ENCODE results near the gene CEP250.
"Not testable (repeated sequence)": the region's sequence is repeated elsewhere in the genome, so short reads cannot be mapped to it uniquely, and the experiment has no call there.

The CEP250 gene

DNA sequence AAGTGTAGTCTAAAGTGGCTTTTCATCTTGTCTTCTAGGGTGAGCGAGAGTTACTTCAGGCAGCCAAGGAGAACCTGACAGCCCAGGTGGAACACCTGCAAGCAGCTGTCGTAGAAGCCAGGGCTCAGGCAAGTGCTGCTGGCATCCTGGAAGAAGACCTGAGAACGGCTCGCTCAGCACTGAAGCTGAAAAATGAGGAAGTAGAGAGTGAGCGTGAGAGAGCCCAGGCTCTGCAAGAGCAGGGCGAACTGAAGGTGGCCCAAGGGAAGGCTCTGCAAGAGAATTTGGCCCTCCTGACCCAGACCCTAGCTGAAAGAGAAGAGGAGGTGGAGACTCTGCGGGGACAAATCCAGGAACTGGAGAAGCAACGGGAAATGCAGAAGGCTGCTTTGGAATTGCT is 47.0 kb downstream of the CEP250 start:
- no peak for DNase-seq

DNA sequence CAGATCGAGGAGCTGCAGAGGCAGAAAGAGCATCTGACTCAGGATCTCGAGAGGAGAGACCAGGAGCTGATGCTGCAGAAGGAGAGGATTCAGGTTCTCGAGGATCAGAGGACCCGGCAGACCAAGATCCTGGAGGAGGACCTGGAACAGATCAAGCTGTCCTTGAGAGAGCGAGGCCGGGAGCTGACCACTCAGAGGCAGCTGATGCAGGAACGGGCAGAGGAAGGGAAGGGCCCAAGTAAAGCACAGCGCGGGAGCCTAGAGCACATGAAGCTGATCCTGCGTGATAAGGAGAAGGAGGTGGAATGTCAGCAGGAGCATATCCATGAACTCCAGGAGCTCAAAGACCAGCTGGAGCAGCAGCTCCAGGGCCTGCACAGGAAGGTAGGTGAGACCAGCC is 47.9 kb downstream of the CEP250 start:
- no peak for DNase-seq

DNA sequence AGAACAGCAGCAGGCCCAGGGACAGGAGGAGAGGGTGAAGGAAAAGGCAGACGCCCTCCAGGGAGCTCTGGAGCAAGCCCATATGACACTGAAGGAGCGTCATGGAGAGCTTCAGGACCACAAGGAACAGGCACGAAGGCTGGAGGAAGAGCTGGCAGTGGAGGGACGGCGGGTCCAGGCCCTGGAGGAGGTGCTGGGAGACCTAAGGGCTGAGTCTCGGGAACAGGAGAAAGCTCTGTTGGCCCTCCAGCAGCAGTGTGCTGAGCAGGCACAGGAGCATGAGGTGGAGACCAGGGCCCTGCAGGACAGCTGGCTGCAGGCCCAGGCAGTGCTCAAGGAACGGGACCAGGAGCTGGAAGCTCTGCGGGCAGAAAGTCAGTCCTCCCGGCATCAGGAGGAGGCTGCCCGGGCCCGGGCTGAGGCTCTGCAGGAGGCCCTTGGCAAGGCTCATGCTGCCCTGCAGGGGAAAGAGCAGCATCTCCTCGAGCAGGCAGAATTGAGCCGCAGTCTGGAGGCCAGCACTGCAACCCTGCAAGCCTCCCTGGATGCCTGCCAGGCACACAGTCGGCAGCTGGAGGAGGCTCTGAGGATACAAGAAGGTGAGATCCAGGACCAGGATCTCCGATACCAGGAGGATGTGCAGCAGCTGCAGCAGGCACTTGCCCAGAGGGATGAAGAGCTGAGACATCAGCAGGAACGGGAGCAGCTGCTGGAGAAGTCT is 48.6 kb downstream of the CEP250 start:
- no peak for DNase-seq

DNA sequence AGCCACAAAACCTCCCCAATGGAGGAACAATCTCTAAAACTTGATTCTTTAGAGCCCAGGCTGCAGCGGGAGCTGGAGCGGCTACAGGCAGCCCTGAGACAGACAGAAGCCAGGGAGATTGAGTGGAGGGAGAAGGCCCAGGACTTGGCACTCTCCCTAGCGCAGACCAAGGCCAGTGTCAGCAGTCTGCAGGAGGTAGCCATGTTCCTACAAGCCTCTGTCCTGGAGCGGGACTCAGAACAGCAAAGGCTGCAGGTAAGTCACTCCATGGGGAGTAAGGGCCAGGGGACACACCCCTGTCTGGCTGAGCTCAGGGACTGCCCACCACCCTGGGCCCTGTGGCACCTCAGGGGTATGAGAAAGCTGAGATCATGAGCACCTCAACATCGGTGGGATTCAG is 49.4 kb downstream of the CEP250 start:
- no peak for DNase-seq

DNA sequence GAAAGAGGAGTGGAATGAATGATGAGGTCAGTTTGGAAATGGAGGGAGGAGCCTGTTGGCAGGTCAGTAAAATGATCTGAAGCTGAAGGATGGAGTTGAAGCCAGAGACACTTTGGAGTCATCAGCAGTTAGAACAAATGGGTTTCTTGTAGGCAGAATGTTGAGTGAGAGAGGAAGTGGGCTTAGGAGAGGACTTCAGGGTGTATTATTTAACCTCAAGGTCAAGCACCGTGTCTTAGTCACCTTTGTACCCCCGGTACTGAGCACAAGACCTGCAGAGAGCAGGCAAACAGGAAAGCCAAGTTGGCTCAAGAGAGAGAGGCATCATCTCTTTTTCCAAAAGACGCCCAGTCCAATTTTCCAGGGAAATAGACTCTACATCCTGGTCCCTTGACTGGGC is 50.8 kb downstream of the CEP250 start:
- DNase-seq: no peak

DNA sequence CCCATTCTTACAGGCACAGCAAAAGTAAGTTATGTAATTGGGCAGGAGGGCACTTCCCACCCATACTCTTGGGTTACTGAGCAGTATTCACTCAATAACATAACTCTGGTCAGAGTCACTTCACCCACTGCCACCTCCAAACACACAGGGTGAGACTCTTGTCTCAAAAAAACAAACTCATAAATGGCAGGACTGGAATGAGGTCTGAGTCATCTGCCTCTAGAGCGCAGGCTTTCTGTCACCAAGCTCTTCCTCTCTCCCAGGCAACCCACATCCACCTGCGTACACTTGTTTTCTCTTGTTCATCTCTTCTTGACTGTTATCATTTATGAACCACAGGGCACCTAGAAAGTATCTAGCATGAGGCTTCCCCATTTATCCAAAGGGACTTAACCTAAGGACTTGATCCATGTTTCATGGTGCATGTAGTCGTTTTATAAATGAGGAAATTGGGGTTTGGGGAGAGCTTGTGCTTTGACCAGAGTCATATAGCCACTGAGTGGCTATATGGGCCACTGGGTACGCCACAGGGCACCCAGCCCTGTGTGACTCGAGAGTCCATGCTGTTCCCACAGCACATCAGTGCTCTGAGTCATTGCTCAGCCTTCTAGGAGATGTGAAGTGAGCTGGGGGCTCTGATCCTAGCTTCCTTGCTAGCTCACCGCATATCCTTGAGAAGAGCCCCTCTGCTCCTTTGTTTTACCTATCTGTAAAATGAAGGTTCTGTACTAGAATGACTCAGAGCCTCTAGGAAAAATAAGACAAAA is 51.7 kb downstream of the CEP250 start:
- no peak for DNase-seq

DNA sequence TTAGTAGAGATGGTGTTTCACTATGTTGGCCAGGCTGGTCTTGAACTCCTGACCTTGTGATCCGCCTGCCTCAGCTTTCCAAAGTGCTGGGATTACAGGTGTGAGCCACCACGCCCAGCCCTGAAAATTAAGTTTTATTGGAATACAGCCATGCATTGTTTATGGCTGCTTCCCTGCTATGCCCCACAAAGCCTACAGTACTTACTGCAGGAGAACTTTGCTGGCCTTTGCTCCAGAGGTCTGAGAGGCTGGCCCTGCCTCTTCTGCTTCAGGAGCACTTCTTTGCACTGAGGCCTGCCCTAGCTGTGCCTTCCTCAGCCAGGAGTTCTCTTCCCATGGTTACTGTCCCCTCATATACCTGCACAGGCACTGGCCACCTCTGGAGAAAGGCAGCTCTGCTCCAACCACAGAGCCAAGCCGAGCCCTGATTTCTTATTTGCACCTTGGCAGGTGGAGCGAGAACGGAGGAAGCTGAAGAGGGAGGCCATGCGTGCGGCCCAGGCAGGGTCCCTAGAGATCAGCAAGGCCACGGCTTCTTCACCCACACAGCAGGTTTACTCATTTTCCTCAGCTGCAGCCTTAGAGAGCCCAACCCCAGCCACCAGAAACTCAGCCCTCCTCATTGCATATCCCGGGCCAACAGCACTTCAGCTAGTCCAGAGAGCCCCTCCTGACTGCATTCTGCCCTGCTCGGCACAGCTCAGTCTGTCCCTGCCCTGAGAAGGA is 53.3 kb downstream of the CEP250 start:
- DNase-seq: no peak

DNA sequence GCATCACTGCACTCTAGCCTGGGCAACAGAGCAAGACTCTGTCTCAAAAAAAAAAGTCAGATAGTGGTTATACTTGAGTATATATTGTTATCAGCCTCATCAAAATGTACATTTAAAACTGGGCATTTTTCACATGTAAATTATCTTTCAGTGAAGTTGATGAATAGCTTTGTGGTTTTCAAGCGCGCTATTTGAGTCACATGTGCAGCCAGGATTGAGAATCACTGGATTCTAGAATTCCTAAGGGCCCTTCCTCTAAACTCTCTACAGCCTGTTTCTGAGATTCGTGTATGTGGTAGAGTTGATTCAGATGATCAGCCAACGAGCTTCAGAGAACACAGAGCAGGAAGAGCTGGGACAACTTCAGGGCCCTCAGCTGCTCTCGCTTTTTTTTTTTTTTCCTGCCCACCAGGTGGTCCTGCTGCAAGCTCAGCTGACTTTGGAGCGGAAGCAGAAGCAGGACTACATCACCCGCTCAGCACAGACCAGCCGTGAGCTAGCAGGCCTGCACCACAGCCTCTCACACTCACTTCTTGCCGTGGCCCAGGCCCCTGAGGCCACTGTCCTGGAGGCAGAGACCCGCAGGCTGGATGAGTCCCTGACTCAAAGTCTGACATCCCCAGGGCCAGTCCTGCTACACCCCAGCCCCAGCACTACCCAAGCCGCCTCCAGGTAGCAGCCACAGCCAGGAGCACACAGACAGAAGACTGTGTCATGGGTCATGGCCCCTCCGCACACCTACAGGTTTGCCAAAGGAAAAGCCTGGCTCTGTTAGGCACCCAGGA is 55.7 kb downstream of the CEP250 start:
- no peak for DNase-seq

DNA sequence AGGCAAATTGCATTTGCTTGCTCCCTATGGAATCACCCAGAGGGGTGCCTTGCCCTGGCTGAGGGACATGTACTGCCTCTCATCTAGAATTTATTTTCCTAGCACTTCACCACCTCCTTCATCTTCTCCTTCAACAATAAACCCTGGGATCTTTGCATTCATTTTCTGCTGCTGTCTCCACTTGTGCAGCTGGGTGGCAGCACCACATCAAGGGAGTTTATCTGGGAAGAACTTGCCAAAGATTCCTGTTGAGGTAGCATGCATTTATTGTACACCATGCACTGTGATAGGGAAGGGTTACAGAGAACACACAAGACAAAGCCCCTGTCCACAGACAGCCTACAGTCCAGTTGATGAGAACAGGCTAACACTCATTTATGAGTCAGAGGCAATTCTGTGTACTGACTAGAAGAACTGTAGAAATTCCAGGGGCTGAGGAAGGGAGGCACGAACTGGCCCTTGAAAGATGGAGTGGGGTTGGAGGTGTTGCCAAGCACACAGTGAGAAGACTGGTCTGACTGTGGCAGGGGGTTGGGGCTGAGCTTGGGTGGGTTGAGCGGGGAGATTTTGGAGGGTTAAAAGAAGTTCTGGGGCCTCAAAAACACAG is 56.5 kb downstream of the CEP250 start:
- no peak for DNase-seq

DNA sequence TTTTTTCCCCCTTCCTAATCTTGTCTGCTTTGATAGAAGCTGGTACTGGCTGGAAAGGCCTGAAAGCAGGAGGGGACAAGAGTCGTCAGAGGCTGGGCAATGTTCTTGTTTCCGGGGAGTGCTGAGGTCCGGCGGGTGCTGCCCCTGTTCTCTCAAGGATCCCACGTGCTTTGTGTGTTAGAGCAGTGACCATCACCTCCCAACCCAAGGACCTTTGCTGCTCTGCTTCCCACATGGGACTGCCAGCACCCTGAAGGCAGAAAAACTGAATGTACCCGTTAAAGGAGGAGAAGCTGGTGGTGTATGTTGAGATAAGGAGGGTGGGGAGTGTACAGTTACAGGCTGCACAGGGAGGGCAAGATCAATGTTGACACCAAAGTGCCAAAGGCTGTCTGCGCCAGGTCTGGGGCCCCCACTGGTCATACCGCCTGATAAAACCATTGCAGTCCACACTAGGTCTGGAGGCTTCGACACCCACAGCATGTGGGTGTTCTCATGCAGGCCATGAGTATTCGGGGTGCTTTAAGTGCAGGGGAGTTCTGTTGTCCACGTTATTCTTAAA is 59.1 kb downstream of the CEP250 start:
- no peak for DNase-seq

DNA sequence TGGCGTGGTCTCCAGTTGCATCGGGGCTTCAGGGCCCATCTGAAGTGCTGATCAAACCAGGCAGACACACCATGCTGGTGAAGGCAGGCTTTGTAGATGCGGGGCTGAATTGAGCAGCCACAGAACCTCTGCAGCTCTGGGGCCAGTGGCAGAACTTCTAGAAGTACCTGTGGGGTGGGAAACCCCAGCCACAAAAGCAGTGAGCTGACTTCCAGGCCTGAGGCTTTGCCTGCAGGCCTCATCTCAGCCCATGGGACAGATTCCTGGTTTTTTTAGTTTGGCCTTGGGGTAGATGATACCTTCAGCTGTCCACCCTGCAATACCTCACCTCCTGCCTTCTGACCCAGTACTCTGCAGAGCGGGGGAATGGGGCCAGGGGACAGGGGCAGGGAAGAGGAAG is 59.9 kb downstream of the CEP250 start:
- no peak for DNase-seq

DNA sequence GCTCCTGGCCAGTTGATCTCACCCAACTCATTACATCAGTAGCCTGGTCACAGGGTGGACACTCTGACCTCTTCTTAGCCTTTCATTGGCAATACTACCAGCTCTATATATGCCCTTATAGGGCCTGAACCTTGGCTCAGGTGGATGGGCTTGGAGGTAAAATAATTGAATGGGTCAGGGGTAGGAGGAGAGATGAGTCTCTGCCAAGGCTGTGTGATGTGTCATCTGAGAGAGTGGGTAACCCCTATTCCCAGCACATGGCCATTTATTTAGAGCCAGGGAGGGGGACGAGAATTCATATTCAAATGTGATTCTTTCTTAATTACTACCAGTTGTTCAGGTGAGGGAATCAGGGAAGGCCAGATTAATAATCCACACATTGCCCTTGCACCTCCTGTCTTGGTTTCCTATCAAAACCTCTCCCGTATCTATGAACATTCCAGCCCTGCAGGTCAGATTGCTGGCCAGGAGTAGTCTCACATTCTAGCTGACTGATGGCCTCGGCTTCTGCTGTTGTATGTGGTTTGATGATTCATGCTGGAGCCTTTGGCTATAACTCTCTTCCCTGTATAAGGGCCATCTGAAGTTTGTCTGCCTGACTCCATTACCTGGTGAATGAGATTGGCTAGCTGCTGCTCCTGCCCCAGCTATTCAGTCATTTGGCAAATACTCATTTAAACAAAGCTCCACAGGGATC is 60.7 kb downstream of the CEP250 start:
- no peak for DNase-seq

DNA sequence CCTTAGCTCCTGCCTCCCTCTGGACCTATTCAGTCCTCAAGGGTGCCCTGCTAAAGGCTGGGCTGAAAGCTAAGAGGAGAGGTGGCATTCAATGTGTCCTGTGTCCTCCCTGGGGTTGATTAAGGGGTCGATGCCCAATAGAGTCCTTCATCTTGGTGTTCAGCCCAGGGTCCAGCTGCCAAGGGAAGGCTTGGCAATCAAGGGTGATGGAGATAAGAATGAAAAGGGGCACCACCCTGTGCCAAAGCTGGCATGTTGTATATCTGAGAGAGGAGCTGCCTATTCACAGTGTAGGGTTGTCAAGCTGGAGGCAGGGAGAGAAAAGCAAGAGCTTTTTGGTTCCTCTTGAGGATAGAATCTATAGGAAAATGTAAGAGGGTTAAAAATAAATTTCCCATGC is 61.7 kb downstream of the CEP250 start:
- DNase-seq: no peak

DNA sequence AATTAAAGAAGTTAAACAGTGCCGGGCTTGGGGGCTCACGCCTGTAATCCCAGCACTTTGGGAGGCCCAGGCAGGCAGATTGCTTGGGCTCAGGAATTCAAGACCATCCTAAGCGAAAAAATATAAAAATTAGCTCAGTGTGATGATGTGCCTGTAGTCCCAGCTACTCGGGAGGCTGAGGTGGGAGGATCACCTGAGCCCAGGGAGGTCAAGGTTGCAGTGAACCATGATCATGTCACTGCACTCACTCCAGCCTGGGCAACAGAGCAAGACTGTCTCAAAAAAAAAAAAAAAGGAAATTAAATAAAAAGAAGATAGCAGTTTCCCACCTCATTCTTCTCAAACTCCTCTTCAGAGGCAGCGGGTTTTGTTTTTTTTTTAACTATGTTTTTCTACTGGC is 62.4 kb downstream of the CEP250 start:
- DNase-seq: not testable (repeated sequence)

DNA sequence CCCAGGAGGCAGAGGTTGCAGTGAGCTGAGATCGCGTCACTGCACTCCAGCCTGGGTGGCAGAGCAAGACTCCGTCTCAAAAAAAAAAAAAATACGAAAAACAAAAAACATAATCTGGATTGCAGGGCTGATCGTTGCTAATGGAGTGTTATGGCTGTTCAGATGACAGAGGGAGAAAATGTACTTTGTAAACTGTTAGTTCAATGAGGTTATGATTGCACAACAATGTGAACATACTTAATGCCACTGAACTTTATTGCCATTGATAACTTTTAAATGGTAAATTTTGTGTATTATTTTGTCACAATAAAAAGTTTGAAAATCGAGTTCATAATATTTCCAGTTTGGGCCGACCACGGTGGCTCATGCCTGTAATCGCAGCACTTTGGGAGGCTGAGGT is 63.6 kb downstream of the CEP250 start:
- no peak for DNase-seq

DNA sequence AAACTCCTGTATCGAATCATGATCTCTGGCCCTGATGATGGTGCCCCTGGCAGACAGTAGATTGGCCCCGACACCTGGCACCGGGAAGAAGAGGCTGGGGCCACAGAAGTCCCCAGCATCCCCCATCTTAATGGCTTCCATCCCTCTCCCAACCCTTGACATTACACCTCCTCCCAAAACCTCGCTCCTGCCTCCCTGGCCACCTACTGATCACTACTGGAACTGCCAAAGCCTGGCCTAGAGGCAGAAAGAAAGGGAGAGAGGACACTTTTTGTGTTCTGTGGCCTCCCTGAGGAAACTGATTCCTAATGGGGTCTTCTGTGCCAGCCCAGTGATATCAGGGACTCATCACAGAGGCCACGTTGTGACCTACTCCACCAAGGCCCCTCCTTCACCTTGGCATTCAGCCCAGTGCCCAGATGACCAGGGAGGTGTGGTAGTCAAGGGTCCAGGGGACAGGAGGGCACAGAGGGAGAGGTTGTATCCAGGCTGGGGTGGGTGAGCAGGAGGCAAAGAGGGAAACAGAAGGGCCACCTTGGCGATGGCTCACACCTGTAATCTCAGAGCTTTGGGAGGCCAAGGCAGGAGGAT is 68.0 kb downstream of the CEP250 start:
- peak; percentile 14 for DNase-seq

DNA sequence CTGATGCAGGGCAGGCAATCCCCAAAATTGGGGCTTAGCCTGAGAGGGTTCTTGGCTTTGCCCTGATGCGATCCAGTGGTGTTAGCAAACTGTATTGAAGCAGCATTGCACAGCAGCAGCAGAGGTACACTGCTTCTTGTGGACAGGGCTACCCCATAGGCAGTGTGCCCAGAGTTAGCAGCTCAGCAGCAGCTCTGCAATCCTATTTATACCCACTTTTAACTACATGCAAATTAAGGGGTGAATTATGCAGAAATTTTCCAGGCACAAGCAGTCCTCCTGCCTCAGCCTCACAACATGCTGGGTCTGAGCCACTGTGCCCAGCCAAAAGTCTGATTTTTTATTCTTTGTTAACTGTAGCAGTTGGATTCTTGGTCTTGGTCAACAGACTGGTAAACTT is 70.2 kb downstream of the CEP250 start:
- DNase-seq: no peak

DNA sequence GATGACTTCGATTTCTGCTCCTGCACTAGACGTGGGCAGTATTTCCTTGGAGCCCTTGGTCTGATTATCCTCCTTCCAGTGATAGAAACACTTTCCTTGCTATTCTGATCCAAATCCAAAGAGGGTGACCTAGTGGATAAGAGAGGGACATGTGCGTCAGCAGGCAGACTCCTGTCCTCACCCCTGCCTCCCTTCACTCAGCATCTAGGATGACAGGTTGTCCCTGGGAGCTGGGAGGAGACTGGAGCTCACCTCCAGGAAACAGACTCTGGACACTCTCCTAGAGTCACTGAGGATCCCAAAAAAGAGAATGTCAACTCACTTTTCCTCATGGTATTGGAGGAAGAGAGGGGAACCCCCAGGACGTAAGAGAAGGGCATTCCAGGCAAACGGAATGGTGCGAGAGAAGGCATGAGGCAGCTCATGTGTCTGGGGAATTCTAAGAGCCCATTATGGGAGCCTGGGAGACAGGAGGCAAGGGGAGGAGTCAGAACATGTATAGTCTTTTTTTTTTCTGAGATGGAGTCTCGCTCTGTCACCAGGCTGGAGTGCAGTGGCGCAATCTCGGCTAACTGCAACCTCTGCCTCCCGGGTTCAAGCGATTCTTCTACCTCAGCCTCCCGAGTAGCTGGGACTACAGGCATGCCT is 71.8 kb downstream of the CEP250 start:
- no peak for DNase-seq

DNA sequence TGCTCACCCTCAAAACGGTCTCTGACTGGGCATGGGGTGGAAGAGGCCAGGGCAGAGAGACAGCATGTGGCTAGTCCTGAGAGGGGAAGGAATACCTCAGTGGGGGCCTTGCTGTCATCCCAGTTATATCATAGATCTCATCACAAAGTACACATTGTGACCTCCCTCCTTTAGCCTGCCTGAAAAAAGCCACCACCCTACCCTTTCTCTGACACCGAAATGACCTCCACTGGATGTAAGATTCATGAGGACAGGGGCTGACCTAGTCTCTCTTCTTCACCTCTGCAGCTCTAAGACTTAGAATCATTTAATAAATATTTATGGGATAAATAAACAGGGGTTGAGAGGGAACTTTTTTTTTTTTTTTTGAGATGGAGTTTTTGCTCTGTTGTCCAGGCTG is 74.2 kb downstream of the CEP250 start, which contains the start of gene C20orf173:
Gene C20orf173 (minus strand): TSS at position 101 of the 400 bp plus-strand sequence. CDS start 279 bp downstream, outside the sequence.
- DNase-seq: no peak

DNA sequence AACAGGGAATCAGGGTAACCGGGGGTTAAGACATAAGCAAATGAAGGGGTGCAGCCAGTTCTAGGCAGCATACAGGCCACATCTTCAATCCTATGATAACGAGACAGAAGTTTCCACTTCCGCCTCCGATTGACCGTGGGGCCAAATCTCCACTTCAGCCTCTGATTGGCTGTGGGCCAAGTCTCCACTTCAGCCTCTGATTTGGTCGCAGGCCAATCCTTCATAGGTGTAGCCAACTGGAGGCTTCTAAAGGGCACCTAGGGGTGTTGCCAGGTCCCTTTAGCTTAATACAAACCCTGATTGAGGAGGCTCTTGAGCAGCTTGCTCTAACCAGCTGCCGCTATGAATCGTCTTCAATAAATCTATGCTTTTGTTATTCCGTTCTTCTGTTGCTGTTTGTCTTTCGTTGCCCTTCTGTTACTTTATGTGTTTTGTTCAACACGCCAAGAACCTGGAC is 84.4 kb downstream of the CEP250 start:
- peak; percentile 96 for DNase-seq
